IMR-90 (cell line): ENCODE data around the gene TCF7L1.

Experiments
- BHLHE40 ChIP-seq: fragments of 150-350 bp; IDR thresholded peaks from 2 replicates; pipeline ENCODE4 v1.6.1; 2016; ENCODE audit warnings: mild to moderate bottlenecking, low read depth, low read length
- CEBPB ChIP-seq: IDR thresholded peaks from 2 replicates; pipeline ENCODE4 v1.6.1; 2012; ENCODE audit warnings: low read depth, low read length, improper control_type of control experiment
- CTCF ChIP-seq: conservative IDR thresholded peaks from 2 replicates; pipeline ENCODE4 v1.5.1; 2012; ENCODE audit warnings: mild to moderate bottlenecking, low read depth, low read length, improper control_type of control experiment
- FOS ChIP-seq: fragments of 150-350 bp; IDR thresholded peaks from 2 replicates; pipeline ENCODE4 v1.6.1; 2016; ENCODE audit warnings: low read depth, low read length
- MAFK ChIP-seq: IDR thresholded peaks from 2 replicates; pipeline ENCODE4 v1.6.1; 2012; ENCODE audit warnings: low read depth, low read length, improper control_type of control experiment
- MXI1 ChIP-seq: IDR thresholded peaks from 2 replicates; pipeline ENCODE4 v1.6.1; 2012; ENCODE audit warnings: low read depth, mild to moderate bottlenecking, low read length, moderate library complexity, borderline replicate concordance
- NFE2L2 ChIP-seq: fragments of 150-350 bp; IDR thresholded peaks from 2 replicates; pipeline ENCODE4 v1.6.1; 2016; ENCODE audit warnings: low read depth, mild to moderate bottlenecking, low read length
- POLR2A ChIP-seq: IDR thresholded peaks from 2 replicates; pipeline ENCODE4 v1.6.1; 2012; ENCODE audit warnings: mild to moderate bottlenecking, low read depth, low read length
- RAD21 ChIP-seq: IDR thresholded peaks from 2 replicates; pipeline ENCODE4 v1.6.1; 2012; ENCODE audit warnings: low read length, improper control_type of control experiment
- RCOR1 ChIP-seq: IDR thresholded peaks from 2 replicates; pipeline ENCODE4 v1.6.1; 2012; ENCODE audit warnings: mild to moderate bottlenecking, low read length, improper control_type of control experiment; ENCODE audit not compliant: insufficient replicate concordance
- RFX5 ChIP-seq: IDR thresholded peaks from 2 replicates; pipeline ENCODE4 v1.8.0; 2012; ENCODE audit warnings: low read depth, mild to moderate bottlenecking, low read length, moderate library complexity
- SMC3 ChIP-seq: fragments of 150-350 bp; IDR thresholded peaks from 2 replicates; pipeline ENCODE4 v1.6.1; 2016; ENCODE audit warnings: low read depth, mild to moderate bottlenecking, antibody characterized with exemption, low read length, moderate library complexity
- USF2 ChIP-seq: fragments of 150-350 bp; IDR thresholded peaks from 2 replicates; pipeline ENCODE4 v1.6.1; 2017; ENCODE audit warnings: mild to moderate bottlenecking, antibody characterized with exemption, low read length, low read depth

- TF ChIP-seq POLR2A (no peak), CTCF (no peak), BHLHE40 (no peak), MAFK (no peak), CEBPB (peak; percentile 40; the same call in 1 of the 2 replicates), NFE2L2 (no peak), USF2 (no peak), RFX5 (no peak), RCOR1 (no peak), SMC3 (no peak), FOS (no peak), RAD21 (no peak), MXI1 (no peak)
Observed at GRCh38 chr2:85222792-85223191, 89.6 kb downstream of the TCF7L1 start.
